Type B pancreatic cell (in vitro differentiated cells): ENCODE results near the gene CSTF3. TPM values are rescaled to one million over a fixed set of nuclear protein-coding genes. Genes with fewer than 3 reads are reported as not detected.

Experiments
- DNase-seq: peaks from one replicate; pipeline ENCODE4 v3.0.0; 2021; ENCODE audit warnings: mixed read lengths; ENCODE audit not compliant: unreplicated experiment; ENCODE audit errors: extremely low spot score
- H3K27ac Mint-ChIP-seq: 2 replicates; pipeline ENCODE4 v1.8.0; 2021; ENCODE audit warnings: mild to moderate bottlenecking, mixed read lengths
- H3K27me3 Mint-ChIP-seq: 2 replicates; pipeline ENCODE4 v1.8.0; 2021; ENCODE audit warnings: mixed read lengths
- H3K36me3 Mint-ChIP-seq: 2 replicates; pipeline ENCODE4 v1.8.0; 2021; ENCODE audit warnings: mixed read lengths
- H3K4me1 Mint-ChIP-seq: one replicate; pipeline ENCODE4 v1.8.0; 2021; ENCODE audit warnings: mixed read lengths; ENCODE audit not compliant: unreplicated experiment
- H3K4me3 Mint-ChIP-seq: 2 replicates; pipeline ENCODE4 v1.8.0; 2021; ENCODE audit warnings: mild to moderate bottlenecking, mixed read lengths
- H3K9me3 Mint-ChIP-seq: 2 replicates; pipeline ENCODE4 v1.8.0; 2021; ENCODE audit warnings: mixed read lengths
- total RNA-seq: library from RNA; stranded (reverse); gene quantifications from 2 replicates; pipeline ENCODE4 v1.2.1, GENCODE V29; 2021; ENCODE audit warnings: low replicate concordance
- TF ChIP-seq, protein P1 (sequence below): fragments of 200-600 bp; sonication (generic); conservative IDR thresholded peaks from 2 replicates; pipeline ENCODE4 v1.5.0; 2021; ENCODE audit warnings: antibody characterized with exemption, mild to moderate bottlenecking

CSTF3 gene
- total RNA-seq, 1 donor from 2014 or later = 49.4 TPM

DNA sequence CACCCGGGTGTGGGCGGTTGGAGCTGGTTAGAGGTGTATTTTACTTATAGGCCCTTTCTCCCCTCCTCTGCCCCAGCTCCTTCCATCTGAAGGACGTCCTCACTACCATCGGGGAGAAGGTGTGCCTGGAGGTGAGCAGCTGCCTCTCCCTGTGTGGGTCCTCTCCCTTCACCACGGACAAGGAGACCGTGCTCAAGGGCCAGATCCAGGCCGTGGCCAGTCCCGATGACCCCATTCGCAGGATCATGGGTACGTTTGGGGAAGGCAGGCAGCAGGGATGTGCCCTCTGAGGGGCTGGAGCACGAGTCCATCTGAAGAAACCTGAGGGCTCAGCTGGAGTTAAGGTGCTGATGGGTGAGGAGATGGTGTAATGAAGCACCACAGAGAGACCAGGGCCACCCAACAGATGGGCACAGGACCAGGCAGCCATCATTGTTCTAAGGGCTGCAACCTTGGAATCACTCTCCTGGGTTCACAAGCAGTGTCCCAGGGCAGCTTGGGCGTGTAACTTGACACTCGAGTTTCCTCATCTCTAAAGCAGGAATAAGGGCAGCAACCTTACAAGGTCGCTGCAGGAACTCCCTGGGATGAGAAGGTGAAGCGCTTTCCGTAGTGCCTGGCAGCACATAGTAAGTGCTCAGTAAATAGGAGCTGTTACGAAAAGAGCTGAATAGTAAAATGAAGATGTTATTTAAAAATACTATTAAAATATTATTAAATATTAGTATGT lies 92.5 kb downstream of the CSTF3 start:
- DNase-seq = no peak
- TF ChIP-seq, protein P1, sequence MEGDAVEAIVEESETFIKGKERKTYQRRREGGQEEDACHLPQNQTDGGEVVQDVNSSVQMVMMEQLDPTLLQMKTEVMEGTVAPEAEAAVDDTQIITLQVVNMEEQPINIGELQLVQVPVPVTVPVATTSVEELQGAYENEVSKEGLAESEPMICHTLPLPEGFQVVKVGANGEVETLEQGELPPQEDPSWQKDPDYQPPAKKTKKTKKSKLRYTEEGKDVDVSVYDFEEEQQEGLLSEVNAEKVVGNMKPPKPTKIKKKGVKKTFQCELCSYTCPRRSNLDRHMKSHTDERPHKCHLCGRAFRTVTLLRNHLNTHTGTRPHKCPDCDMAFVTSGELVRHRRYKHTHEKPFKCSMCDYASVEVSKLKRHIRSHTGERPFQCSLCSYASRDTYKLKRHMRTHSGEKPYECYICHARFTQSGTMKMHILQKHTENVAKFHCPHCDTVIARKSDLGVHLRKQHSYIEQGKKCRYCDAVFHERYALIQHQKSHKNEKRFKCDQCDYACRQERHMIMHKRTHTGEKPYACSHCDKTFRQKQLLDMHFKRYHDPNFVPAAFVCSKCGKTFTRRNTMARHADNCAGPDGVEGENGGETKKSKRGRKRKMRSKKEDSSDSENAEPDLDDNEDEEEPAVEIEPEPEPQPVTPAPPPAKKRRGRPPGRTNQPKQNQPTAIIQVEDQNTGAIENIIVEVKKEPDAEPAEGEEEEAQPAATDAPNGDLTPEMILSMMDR = no peak
- Mint-ChIP-seq H3K27me3 (no peaks in the 10 kb centered on the region), H3K4me3 (no peak overlapping the region), H3K4me1 (peaks cover 5% of the 10 kb centered on the region), H3K27ac (no peak overlapping the region), H3K36me3 (peaks cover 34% of the 10 kb centered on the region), H3K9me3 (no peaks in the 10 kb centered on the region)

DNA sequence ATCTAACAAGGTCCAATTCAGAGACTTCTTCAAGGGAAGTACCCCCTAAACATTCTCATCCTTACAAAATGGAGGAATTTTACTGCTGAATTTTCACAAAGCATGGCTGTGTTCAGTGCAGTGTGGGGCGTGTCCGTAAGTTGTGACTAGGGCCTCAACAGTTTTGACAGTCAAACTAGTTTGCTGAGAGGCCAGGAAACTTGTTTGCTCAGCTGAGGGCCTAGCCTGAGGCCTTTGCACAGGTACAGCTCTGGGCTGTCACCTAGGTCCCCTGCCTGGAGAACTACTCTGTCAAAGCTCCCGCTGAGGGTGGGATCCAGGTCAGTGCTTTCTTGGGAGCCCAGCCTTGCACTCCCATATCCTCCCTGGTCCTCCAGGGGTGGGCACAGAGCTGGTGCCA lies 94.0 kb downstream of the CSTF3 start:
- Mint-ChIP-seq H3K4me3 (no peak overlapping the region), H3K9me3 (no peaks in the 10 kb centered on the region), H3K36me3 (peaks cover 24% of the 10 kb centered on the region), H3K4me1 (peaks cover 8% of the 10 kb centered on the region), H3K27me3 (no peaks in the 10 kb centered on the region), H3K27ac (peak overlapping the region; percentile 62)
- TF ChIP-seq, protein P1 = no peak
- DNase-seq = no peak

DNA sequence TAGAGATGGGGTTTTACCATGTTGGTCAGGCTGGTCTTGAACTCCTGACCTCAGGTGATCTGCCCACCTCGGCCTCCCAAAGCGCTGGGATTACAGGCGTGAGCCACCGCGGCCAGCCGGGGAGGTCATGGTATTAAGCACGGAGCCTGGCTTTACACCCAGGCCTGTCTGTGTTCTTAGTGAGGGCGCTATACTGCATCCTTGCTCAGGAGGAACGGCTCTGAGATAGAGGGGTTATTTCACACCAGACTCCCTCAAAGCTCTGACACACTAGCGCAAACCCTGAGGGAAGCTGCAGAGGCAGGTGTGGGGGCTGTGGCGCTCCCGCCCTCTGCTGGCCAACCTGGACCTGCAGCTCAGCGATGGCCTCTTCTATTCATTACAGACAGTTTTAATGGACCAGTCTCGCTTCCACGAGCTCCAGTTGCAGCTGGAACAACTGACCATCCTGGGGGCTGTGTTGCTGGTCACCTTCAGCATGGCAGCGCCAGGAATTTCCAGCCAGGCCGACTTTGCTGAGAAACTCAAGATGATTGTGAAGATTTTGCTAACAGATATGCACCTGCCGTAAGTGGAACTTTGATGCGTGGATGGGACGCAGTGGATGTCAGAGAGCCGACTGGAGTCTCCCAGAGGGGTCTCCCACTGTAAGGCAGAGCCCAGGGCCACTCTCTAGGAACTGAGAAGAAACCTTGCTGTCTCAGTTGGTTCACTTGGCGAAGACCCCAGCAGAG lies 95.7 kb downstream of the CSTF3 start:
- Mint-ChIP-seq H3K27me3 (no peaks in the 10 kb centered on the region), H3K4me3 (peak overlapping the region; percentile 36), H3K36me3 (peaks cover 17% of the 10 kb centered on the region), H3K27ac (peak overlapping the region; percentile 51), H3K4me1 (peaks cover 12% of the 10 kb centered on the region), H3K9me3 (no peaks in the 10 kb centered on the region)
- TF ChIP-seq, protein P1 = peak; percentile 90
- peak; percentile 78 for DNase-seq

DNA sequence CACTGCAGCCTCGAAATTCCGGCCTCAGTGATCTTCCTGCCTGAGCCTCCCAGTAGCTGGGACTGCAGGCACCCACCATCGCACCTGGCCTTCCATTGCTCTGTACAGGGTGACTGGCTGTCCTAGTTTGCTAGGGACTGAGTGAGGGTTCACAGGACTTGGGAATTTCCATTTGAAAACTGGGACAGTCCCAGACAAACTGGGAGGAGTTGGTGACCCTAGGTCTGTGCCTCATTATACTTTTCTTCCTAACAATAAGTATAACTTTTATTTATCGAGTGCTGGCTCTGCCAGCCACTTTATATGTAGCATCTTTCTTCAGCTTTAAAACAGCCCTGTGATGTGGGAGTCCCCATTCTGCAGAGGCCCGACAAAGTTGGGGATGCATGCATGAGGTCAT lies 96.4 kb downstream of the CSTF3 start:
- peaks cover 13% of the 10 kb centered on the region for H3K4me1 Mint-ChIP-seq
- no peaks in the 10 kb centered on the region for H3K27me3 Mint-ChIP-seq
- no peak for DNase-seq
- no peaks in the 10 kb centered on the region for H3K9me3 Mint-ChIP-seq
- H3K27ac Mint-ChIP-seq = peak overlapping the region; percentile 3
- H3K4me3 Mint-ChIP-seq = no peak overlapping the region
- peaks cover 17% of the 10 kb centered on the region for H3K36me3 Mint-ChIP-seq
- TF ChIP-seq, protein P1 = no peak

DNA sequence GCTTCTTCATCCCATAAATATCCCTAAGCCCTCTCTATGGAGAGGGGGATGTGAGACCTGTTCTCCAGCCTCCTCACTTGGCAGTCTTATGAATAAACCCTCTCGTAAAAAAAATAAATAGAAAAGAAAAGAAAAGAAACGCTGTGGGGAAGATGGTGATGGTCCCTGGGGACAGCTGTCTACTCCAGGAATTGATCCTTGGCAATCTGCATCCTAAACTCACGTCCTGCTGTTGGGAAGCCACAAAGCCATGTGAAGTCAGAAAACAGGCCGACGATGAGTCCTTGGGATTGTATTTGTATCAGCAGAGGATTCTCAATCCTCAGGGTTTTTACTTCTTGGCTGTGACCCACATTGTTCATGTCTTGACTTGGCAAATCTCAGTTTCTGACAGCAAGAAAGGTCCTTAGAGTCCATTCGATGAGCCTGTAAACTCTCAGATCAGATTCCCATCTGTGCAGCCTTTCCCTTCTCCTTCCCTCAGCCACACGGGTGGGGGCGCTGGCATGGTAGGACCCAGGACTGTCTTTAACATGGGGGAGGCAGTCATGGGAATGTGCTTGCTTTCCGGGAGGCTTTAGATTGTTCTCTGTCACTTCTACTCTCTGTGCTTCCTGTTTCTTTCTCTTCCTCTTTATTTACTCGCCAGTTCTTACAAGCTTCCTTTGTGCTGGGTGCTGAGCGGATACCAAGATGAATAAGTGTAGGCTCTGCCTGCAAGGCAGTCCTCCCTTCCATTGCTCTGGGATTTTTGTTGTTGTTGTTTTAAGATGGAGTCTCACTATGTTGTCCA lies 97.1 kb downstream of the CSTF3 start:
- H3K27ac Mint-ChIP-seq = peak overlapping the region; percentile 3
- TF ChIP-seq, protein P1 = no peak

More for the DNA sequence above, 97.1 kb downstream of the CSTF3 start:
- no peak for DNase-seq
- no peaks in the 10 kb centered on the region for H3K9me3 Mint-ChIP-seq
- H3K27me3 Mint-ChIP-seq = no peaks in the 10 kb centered on the region
- H3K4me1 Mint-ChIP-seq = peaks cover 17% of the 10 kb centered on the region
- H3K4me3 Mint-ChIP-seq = no peak overlapping the region
- H3K36me3 Mint-ChIP-seq = peaks cover 21% of the 10 kb centered on the region
